Measurements from ENCODE around the gene APOL1. TPM values are rescaled to one million over a fixed set of nuclear protein-coding genes. Genes with fewer than 3 reads are reported as not detected.

The APOL1 gene
- total RNA-seq, 1 donor from 2014 or later, result 15.2 TPM

GRCh38 chr22:36306227-36306626 is 53.3 kb downstream of the APOL1 start:
- Histone ChIP-seq H3K4me3 (no peak overlapping the region), H3K27ac (replicated peaks) (no peak overlapping the region), H3K36me3 (peaks cover 100% of the 10 kb centered on the region), H3K27me3 (ENCODE audit: low read depth) (no peaks in the 10 kb centered on the region), H3K9me3 (replicated peaks) (no peaks in the 10 kb centered on the region), H3K4me1 (peaks cover 9% of the 10 kb centered on the region)
- DNase-seq, result no peak
- intact Hi-C loops (cut with micrococcal nuclease), result no loop called here
- TF ChIP-seq CTCF (IDR thresholded peaks at IDR 0.05; ENCODE audit: borderline replicate concordance), result no peak

GRCh38 chr22:36308880-36309279 is 55.9 kb downstream of the APOL1 start:
- Histone ChIP-seq H3K4me1 (peaks cover 5% of the 10 kb centered on the region), H3K36me3 (peaks cover 100% of the 10 kb centered on the region)
- no peak for TF ChIP-seq CTCF (IDR thresholded peaks at IDR 0.05; ENCODE audit: borderline replicate concordance)

GRCh38 chr22:36311386-36312085 is 58.6 kb downstream of the APOL1 start:
- Histone ChIP-seq H3K9me3 (replicated peaks) (no peaks in the 10 kb centered on the region), H3K27me3 (ENCODE audit: low read depth) (no peaks in the 10 kb centered on the region), H3K27ac (replicated peaks) (no peak overlapping the region), H3K36me3 (peaks cover 100% of the 10 kb centered on the region), H3K4me3 (no peak overlapping the region), H3K4me1 (peaks cover 15% of the 10 kb centered on the region)
- no peak for TF ChIP-seq CTCF (IDR thresholded peaks at IDR 0.05; ENCODE audit: borderline replicate concordance)
- intact Hi-C loops (cut with micrococcal nuclease), result no loop called here
- DNase-seq, result no peak

More at GRCh38 chr22:36308880-36309279, 55.9 kb downstream of the APOL1 start:
- no peaks in the 10 kb centered on the region for H3K27me3 ChIP-seq (ENCODE audit: low read depth)
- no peak for DNase-seq
- H3K4me3 ChIP-seq, result no peak overlapping the region
- no peak overlapping the region for H3K27ac ChIP-seq (replicated peaks)
- H3K9me3 ChIP-seq (replicated peaks), result no peaks in the 10 kb centered on the region
- intact Hi-C loops (cut with micrococcal nuclease), result no loop called here

GRCh38 chr22:36315325-36315724 is 62.4 kb downstream of the APOL1 start:
- H3K4me1 ChIP-seq, result peaks cover 25% of the 10 kb centered on the region
- TF ChIP-seq CTCF (IDR thresholded peaks at IDR 0.05; ENCODE audit: borderline replicate concordance), result no peak
- DNase-seq, result no peak
- H3K27ac ChIP-seq (replicated peaks), result peak overlapping the region; percentile 46
- H3K4me3 ChIP-seq, result no peak overlapping the region
- no peaks in the 10 kb centered on the region for H3K9me3 ChIP-seq (replicated peaks)
- intact Hi-C loops (cut with micrococcal nuclease), result no loop called here
- no peaks in the 10 kb centered on the region for H3K27me3 ChIP-seq (ENCODE audit: low read depth)
- peaks cover 100% of the 10 kb centered on the region for H3K36me3 ChIP-seq

GRCh38 chr22:36316419-36316818 is 63.5 kb downstream of the APOL1 start:
- Histone ChIP-seq H3K4me3 (no peak overlapping the region), H3K27me3 (ENCODE audit: low read depth) (no peaks in the 10 kb centered on the region), H3K4me1 (peaks cover 36% of the 10 kb centered on the region), H3K36me3 (peaks cover 100% of the 10 kb centered on the region), H3K27ac (replicated peaks) (peak overlapping the region; percentile 48), H3K9me3 (replicated peaks) (no peaks in the 10 kb centered on the region)
- no peak for DNase-seq
- no peak for TF ChIP-seq CTCF (IDR thresholded peaks at IDR 0.05; ENCODE audit: borderline replicate concordance)
- intact Hi-C loops (cut with micrococcal nuclease), result no loop called here

Small RNAs within 50 kb of the gene (microRNA-seq; reads per million reads assigned to microRNA genes)
- gene MIR6819, result not detected

Other genes starting within 250 kb of the APOL1 start
- gene RBFOX2, start 224.3 kb upstream of the APOL1 start, total RNA-seq, result 75.4 TPM
- gene APOL3, start 92.4 kb upstream of the APOL1 start, total RNA-seq, result 21.3 TPM
- 4.7 TPM for gene APOL4, start 51.3 kb upstream of the APOL1 start, total RNA-seq
- gene APOL2, start 13.6 kb upstream of the APOL1 start, total RNA-seq, result 69.6 TPM
- gene MYH9, start 134.8 kb downstream of the APOL1 start, total RNA-seq, result 150 TPM
- gene TXN2, start 228.5 kb downstream of the APOL1 start, total RNA-seq, result 113 TPM